Stimulated activated CD8-positive, alpha-beta memory T cell treated with anti-CD3 and anti-CD28 coated beads, Interleukin-12 subunit alpha, Interleukin-12 subunit beta, amount 100 ng/mL, for 1 hour (primary cell): ENCODE measurements around the gene OMA1.

ENCODE experiments used
- DNase-seq: peaks from one replicate; pipeline ENCODE4 v3.0.0-alpha.2; 2020; ENCODE audit warnings: low read depth

The OMA1 gene

GRCh38 chr1:58457023-58457635, 89.4 kb downstream of the OMA1 start:
- no peak for DNase-seq

DNA sequence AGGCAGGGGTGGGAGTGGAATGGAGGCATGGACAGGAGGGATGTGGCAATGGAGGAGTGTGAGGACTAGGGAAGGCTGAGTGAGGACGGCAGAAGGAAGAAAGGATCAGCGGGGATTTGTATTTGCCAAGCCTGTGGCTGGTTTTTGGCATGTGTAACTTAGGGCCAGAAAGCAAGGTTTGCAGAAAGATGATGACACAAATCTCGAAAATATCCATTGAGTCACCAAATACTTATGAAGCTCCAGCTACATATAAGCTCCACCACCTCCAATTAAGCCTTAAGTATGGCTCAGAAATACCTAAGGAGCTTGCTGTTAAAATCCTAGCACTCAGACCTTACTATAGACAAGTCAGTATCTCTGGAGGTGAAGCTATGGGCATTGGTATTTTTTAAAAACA, 90.1 kb downstream of the OMA1 start:
- no peak for DNase-seq

- DNase-seq: no peak
Measured at GRCh38 chr1:58454807-58455206, 91.7 kb downstream of the OMA1 start.

- no peak for DNase-seq
Measured at GRCh38 chr1:58454385-58454784, 92.1 kb downstream of the OMA1 start.

- no peak for DNase-seq
Measured at GRCh38 chr1:58451560-58452191, 94.8 kb downstream of the OMA1 start.

DNA sequence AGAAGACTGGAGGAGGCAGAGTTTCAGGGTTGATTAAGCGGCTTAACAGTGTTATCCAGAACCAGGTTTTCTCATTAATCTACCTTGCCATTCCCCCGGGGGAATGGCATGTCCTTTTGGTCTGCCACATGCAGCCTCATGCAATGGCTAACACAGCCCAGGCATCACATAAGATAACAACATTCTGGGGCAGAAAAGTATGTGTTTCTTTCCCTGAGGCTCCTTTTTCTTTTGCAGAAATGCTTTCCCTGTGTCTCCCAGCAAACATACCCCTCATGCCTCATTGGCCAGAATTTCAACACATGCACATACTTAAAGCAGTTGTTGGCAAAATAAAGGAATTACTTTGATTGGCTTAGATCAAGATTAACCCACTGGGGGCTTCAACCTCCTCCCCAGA, 98.6 kb downstream of the OMA1 start:
- DNase-seq: no peak

GRCh38 chr1:58447042-58447441, 99.5 kb downstream of the OMA1 start:
- DNase-seq: no peak

DNA sequence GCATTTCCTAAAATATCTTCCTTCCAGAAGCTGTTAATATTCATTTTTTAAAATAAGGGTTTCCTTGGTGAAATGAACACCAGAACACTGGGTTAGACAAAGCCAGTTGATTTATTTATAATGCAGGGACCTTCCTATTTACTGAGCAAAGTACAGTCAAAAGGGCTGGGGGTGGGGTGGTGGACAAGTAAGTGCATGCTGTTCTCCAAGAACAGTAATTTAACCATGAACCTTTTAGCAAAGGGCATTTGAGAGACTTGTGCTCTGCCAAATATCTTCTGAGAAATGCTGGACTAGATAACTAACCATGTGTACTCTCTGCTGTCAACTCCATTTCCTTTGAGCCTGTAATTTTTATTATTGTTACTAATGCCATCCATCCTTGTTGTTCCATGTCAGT, 100.2 kb downstream of the OMA1 start:
- no peak for DNase-seq

DNA sequence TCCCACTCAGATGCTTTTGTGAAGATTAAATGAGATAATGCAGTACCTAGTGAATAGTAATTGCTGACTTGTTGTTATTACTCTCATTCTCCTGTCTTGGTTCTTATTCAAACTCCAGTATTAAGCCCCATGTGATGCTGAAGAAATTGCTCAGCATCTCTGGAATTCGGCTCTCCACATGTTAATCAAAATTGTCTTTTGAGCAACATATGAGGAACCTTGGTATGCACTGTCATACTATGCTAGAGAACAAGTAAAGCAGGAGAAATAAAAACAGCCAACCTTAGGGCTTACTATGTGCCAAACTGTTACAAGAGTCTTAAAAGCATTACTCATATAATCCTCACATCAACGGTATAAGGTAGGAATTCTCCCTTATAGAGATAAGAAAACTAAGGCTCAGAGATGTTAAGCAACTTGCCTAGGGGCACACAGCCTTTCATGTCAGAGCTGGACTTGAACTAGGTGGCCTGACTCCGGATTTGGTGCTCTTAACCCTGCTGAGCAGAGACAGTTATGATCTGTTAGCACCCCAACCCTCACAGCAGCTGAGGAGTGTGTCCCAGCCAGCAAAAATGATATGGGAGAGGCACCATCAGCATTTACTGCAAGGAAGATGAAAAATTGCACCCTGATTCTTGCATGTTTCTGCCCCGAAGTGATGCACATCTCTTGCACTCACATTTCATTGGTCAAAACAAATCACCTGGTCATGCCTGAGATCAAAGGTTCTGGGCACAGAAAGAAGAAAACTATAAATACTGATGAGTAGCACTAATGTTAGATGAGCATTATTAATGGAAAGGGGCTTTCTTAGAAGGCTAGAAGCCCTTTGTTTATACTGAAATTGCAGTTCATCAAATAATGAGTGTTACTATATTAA, 102.3 kb downstream of the OMA1 start:
- DNase-seq: no peak

DNA sequence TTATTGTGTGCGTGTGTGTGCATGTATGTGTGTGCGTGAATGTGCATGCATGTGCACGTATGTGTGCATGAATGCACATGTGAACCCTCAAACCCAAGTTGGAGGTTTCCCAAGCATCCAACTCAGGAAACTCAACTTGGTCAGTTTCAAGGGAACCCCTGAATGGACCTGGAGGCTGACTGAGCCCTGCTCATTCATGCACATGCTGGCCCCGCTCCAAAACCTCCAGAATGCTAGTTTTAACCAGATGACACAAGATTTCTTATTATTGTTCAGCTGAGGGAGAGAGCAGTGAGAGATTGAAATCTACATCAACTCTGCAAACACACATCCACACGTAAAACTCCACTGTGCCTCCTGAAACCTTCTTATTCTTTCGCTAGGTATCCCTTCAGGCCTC, 104.4 kb downstream of the OMA1 start:
- no peak for DNase-seq

DNA sequence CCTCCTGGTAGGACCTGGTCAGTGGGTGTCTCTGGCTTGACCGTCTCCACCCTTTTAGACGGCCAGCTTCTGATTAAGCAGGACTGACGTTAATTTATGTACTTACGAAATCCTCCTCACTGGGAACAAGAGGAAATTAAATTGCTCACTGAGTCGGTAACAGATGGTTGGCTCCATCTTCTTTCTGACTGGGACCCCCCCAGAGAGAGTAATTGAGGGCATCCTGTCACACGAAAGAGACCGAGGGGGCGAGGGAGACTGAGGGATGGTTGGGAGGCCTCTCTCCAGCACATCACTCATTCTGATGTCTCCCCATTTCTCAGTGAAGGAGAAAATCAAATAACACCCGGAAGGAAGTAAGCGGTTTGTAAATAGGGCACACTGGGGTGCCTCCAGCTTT, 104.8 kb downstream of the OMA1 start:
- no peak for DNase-seq

- no peak for DNase-seq
Measured at GRCh38 chr1:58440696-58441095, 105.8 kb downstream of the OMA1 start.

GRCh38 chr1:58439946-58440345, 106.6 kb downstream of the OMA1 start:
- DNase-seq: no peak

DNA sequence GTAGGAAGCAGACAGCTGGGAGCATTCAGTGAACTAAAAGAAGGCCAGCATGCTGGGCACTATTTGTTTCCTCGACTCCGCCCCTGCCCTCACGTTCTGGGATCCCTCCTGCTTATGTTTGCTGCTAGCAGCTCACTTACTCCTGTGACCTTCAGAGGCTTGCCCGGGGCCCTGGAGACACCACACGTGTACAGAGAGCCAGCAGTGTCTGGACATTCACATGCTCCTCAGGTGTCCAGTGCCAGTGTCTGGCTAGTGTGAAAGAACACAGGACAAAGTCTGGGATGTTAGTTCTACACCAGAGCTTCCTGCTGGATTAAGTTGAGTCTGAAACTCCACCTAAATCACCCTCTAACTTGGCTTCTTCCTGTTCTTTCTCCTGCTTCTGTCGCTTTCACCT, 108.1 kb downstream of the OMA1 start:
- no peak for DNase-seq

- no peak for DNase-seq
Measured at GRCh38 chr1:58437623-58438022, 108.9 kb downstream of the OMA1 start.

DNA sequence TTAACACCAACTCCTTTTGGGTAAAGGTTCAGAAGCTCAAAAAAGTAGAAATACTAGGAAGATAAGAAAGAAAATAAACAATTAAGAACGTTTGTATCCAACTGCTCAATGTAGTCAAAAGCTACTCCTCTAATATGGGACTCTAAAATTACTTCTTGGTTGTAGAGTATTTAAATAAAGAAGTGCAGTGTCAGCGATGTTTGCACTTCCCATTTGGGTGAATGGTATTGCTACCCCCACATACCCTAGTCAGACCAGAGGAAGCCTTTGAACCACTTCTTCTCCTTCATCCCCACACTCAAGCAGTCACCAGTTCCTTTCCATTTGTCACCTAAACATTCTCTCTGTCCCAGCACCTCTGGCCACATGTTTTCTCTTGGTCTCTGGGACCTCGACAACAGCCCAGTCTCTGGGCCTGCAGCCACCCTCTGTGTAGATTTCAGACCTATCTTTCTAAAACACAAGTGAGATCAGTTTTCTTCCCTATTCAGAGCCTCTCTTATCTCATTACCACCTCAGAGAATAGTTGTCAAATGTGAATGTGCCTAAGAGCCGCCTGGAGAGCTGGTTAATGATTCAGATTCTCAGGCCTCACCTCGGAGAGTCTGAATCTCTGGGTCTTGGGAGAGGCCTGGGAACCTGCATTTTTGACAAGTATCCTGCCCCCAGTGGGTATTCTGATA, 109.8 kb downstream of the OMA1 start:
- no peak for DNase-seq

- DNase-seq: no peak
Measured at GRCh38 chr1:58435376-58435775, 111.2 kb downstream of the OMA1 start.

- no peak for DNase-seq
Measured at GRCh38 chr1:58434607-58435006, 111.9 kb downstream of the OMA1 start.

DNA sequence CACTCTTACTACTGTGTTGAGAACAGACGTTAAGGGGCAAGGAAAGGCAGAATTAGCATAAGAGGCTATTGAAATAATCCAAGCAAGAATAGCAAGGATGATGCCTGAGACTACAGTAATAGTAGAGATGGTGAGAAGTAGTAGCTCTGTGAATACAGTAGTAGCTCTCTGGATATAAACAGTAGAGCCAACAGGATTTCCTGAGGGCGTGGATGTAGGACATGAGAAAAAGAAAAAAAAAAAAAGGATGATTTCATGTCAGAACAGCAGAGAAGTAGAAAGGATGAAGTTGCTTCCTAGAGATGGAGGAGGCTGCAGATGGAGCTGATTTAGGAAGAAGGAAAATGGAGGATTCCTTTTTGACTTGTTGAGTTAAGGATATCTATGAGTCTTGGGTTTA, 112.3 kb downstream of the OMA1 start:
- DNase-seq: no peak

- DNase-seq: no peak
Measured at GRCh38 chr1:58432851-58433668, 113.5 kb downstream of the OMA1 start.

DNA sequence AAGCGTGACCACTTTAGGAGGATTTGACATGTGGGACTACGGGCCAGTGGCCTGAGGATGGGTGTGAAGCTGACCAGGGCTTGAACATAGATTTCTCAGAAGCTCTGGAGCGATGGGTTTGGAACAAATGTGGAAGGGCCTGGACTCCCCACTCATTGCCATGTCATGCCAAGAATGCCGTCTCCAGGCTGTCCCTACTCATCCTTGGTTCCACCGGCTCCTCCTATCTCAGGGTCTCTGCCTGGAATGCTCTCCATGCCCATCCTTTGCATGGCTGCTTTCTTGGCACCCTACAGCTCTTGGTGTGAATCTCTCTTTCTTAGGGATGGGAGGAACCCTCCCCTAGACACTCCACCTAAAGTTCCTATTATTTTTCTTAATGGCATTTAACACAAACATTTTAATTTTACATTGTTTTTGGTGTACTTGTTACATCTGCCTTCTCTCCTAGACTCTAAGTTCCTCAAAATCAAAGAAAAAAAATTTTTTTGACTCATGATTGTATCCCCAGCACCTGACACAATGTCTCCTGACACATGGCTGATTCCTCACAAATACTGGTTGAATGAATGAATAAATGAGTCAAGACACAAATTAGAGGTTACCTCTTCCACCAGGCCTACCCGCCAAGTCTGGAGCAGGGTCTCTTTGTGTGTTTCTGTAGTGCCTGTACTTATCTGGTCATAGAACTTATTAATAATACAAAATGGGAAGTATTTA, 114.5 kb downstream of the OMA1 start:
- DNase-seq: no peak
